ENCODE results near the gene CD53. TPM values are rescaled to one million over a fixed set of nuclear protein-coding genes. Genes with fewer than 3 reads are reported as not detected.

CD53 gene
- total and polyA plus RNA-seq, 2 of the 4 experiments (the other 2 are of a cell fraction): not detected

GRCh38 chr1:110880708-110881374 is 7.9 kb downstream of the CD53 start:
- ChIA-PET POLR2A (ENCODE audit: unreplicated experiment) (no interaction called here), CTCF (no interaction called here)
- Histone ChIP-seq H4K5ac (ENCODE audit: low read depth, low read length) (no peak overlapping the region), H3K36me3 (ENCODE audit: control insufficient read depth, insufficient read depth, low read length) (no peaks in the 10 kb centered on the region), H3K27ac (ENCODE audit: insufficient read depth, low read length) (no peak overlapping the region), H4K8ac (ENCODE audit: low read depth in 2 of 2, low read length in 2 of 2) (no peak overlapping the region), H2BK15ac (ENCODE audit: low read depth, low read length) (no peak overlapping the region), H2BK20ac (ENCODE audit: low read depth, low read length) (no peak overlapping the region), H2AFZ (replicated peaks; ENCODE audit: low read length, poor library complexity) (no peak overlapping the region), H3K9ac (ENCODE audit: low read depth, low read length) (no peak overlapping the region), H3K4me1 (ENCODE audit: control insufficient read depth, insufficient read depth, low read length) (no peaks in the 10 kb centered on the region), H4K20me1 (ENCODE audit: insufficient read depth, low read length) (no peaks in the 10 kb centered on the region), H3K79me1 (ENCODE audit: low read depth in 1 of 2, low read length in 2 of 2) (no peaks in the 10 kb centered on the region), H2BK5ac (ENCODE audit: low read depth, low read length, poor library complexity, severe bottlenecking) (no peak overlapping the region), H3K23ac (ENCODE audit: low read depth, low read length) (no peak overlapping the region), H2AK5ac (ENCODE audit: low read depth, low read length) (no peak overlapping the region), H2BK120ac (ENCODE audit: low read depth, low read length) (no peak overlapping the region), H3K14ac (replicated peaks; ENCODE audit: low read depth, low read length) (no peak overlapping the region), H3K9me3 (ENCODE audit: control insufficient read depth, insufficient read depth, low read length) (no peaks in the 10 kb centered on the region), H3K18ac (ENCODE audit: low read depth, low read length) (no peak overlapping the region), H4K91ac (ENCODE audit: insufficient read depth, low read depth, low read length) (no peak overlapping the region), H2AK9ac (replicated peaks; ENCODE audit: low read depth, low read length, poor library complexity) (no peak overlapping the region), H3K4ac (ENCODE audit: low read depth, low read length) (no peak overlapping the region), H3K27me3 (ENCODE audit: control insufficient read depth, insufficient read depth, low read length) (no peaks in the 10 kb centered on the region), H3K4me2 (ENCODE audit: low read depth, low read length) (no peak overlapping the region), H3K4me3 (ENCODE audit: insufficient read depth, low read depth, low read length) (no peak overlapping the region), H3K56ac (ENCODE audit: extremely low read depth, insufficient read depth, low read length) (no peak overlapping the region), H3K9me1 (ENCODE audit: insufficient read depth, low read length) (no peaks in the 10 kb centered on the region)
- intact Hi-C loops (cut with micrococcal nuclease) (no loop called here), in situ Hi-C loops (cut with MboI; ENCODE audit: low sequenced_read_pairs) (no loop called here), dilution Hi-C loops (cut with HindIII; ENCODE audit: low sequenced_read_pairs, unreplicated experiment) (no loop called here)
- DNase-seq: no peak
- ATAC-seq (ENCODE audit: low read depth): no peak
- no CpG with 5 or more reads among the region's 2 CpGs for WGBS, 2 experiments (ENCODE audit: extremely low coverage in 2 of 2, insufficient read length in 1 of 2)
- TF ChIP-seq RAD21 (IDR thresholded peaks at IDR 0.05; ENCODE audit: low read length) (no peak), MAZ (IDR thresholded peaks at IDR 0.05; ENCODE audit: borderline replicate concordance, low read depth, low read length) (no peak), BHLHE40 (IDR thresholded peaks at IDR 0.05; ENCODE audit: low read depth, low read length) (no peak), POLR2A (IDR thresholded peaks at IDR 0.05; ENCODE audit: low read depth, low read length) (no peak), FOS (IDR thresholded peaks at IDR 0.05; ENCODE audit: low read depth, low read length) (no peak), CTCF (conservative IDR thresholded peaks at IDR 0.05; ENCODE audit: low read depth, low read length) (no peak), ELK1 (IDR thresholded peaks at IDR 0.05; ENCODE audit: borderline replicate concordance, low read depth, low read length) (no peak), CHD1 (IDR thresholded peaks at IDR 0.05; ENCODE audit: low read depth, low read length) (no peak), CEBPB (IDR thresholded peaks at IDR 0.05; ENCODE audit: low read depth, low read length) (no peak), RFX5 (IDR thresholded peaks at IDR 0.05; ENCODE audit: low read depth, low read length) (no peak), NFE2L2 (IDR thresholded peaks at IDR 0.05; ENCODE audit: low read depth, low read length) (no peak), MAFK (IDR thresholded peaks at IDR 0.05; ENCODE audit: low read depth, low read length) (no peak), RCOR1 (IDR thresholded peaks at IDR 0.05; ENCODE audit: insufficient replicate concordance, low read length) (no peak), SMC3 (IDR thresholded peaks at IDR 0.05; ENCODE audit: low read depth, low read length) (no peak), MXI1 (IDR thresholded peaks at IDR 0.05; ENCODE audit: borderline replicate concordance, low read depth, low read length) (no peak)
- TF ChIP-seq, protein P1, sequence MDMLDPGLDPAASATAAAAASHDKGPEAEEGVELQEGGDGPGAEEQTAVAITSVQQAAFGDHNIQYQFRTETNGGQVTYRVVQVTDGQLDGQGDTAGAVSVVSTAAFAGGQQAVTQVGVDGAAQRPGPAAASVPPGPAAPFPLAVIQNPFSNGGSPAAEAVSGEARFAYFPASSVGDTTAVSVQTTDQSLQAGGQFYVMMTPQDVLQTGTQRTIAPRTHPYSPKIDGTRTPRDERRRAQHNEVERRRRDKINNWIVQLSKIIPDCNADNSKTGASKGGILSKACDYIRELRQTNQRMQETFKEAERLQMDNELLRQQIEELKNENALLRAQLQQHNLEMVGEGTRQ (IDR thresholded peaks at IDR 0.05; ENCODE audit: low read depth, low read length): no peak
- BruUV-seq (replicated peaks): no TSS peak

Data from IMR-90 (cell line).